ENCODE measurements around the gene KCND3.

- TF ChIP-seq POLR2A (IDR thresholded peaks at IDR 0.05), result no peak
- no peak for TF ChIP-seq CTCF (IDR thresholded peaks at IDR 0.05)
- TF ChIP-seq POLR2AphosphoS5 (IDR thresholded peaks at IDR 0.05), result no peak
- TF ChIP-seq EP300 (IDR thresholded peaks at IDR 0.05), result no peak
Measured at GRCh38 chr1:111736548-111737215, 252.8 kb downstream of the KCND3 start.

Data from upper lobe of left lung (tissue), 4 donors.